ENCODE measurements around the gene TIFAB. TPM values are rescaled to one million over a fixed set of nuclear protein-coding genes. Genes with fewer than 3 reads are reported as not detected.

Gene TIFAB
- polyA plus RNA-seq, 1 of the 3 experiments (the other 2 are of a cell fraction), result not detected

DNA sequence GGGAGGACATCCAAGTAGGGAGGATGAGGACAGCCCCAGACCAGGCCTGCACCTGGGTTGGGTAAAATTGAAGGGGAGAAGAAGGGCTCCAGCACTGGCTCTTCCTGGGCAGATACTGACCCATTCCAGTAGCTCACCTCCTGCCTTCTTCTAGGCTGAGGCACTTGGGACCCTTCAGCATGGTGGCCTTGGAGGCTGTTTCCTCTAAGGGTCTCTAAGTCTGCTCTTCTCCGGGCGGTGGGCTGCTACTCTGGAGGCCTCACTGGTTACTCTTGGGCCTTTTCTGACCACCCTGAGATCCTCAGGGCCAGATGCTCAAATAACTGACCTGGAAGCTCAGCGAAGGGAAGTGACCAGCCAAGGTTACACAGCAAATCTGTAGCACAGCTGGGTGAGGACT, 2.8 kb upstream of the TIFAB start:
- Histone ChIP-seq H3K79me2 (ENCODE audit: insufficient read depth) (no peaks in the 10 kb centered on the region), H4K20me1 (ENCODE audit: insufficient read depth) (no peaks in the 10 kb centered on the region), H3K9ac (no peak overlapping the region), H3K9me3 (no peaks in the 10 kb centered on the region), H2AFZ (ENCODE audit: low read depth) (no peak overlapping the region), H3K36me3 (replicated peaks in 1 of 2; ENCODE audit: control insufficient read depth in 1 of 2, insufficient read depth in 2 of 2, low read length in 1 of 2) (no peaks in the 10 kb centered on the region), H3K4me1 (ENCODE audit: control insufficient read depth in 1 of 2, insufficient read depth in 2 of 2, low read depth in 1 of 2, low read length in 1 of 2) (no peaks in the 10 kb centered on the region), H3K27me3 (ENCODE audit: insufficient read depth) (peaks cover 45% of the 10 kb centered on the region), H3K27ac (ENCODE audit: low read depth in 2 of 2, low read length in 1 of 2) (no peak overlapping the region), H3K9me2 (no peaks in the 10 kb centered on the region), H3K4me3 (ENCODE audit: low read depth in 2 of 2, low read length in 1 of 2) (no peak overlapping the region), H3F3A (replicated peaks; ENCODE audit: insufficient read depth) (no peaks in the 10 kb centered on the region), H3K4me2 (no peak overlapping the region)
- no peak for TF ChIP-seq TEAD4 (IDR thresholded peaks at IDR 0.05; ENCODE audit: borderline replicate concordance, insufficient read depth)
- TF ChIP-seq, protein P1, sequence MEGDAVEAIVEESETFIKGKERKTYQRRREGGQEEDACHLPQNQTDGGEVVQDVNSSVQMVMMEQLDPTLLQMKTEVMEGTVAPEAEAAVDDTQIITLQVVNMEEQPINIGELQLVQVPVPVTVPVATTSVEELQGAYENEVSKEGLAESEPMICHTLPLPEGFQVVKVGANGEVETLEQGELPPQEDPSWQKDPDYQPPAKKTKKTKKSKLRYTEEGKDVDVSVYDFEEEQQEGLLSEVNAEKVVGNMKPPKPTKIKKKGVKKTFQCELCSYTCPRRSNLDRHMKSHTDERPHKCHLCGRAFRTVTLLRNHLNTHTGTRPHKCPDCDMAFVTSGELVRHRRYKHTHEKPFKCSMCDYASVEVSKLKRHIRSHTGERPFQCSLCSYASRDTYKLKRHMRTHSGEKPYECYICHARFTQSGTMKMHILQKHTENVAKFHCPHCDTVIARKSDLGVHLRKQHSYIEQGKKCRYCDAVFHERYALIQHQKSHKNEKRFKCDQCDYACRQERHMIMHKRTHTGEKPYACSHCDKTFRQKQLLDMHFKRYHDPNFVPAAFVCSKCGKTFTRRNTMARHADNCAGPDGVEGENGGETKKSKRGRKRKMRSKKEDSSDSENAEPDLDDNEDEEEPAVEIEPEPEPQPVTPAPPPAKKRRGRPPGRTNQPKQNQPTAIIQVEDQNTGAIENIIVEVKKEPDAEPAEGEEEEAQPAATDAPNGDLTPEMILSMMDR (IDR thresholded peaks at IDR 0.05), result no peak
- no peak for TF ChIP-seq NFIC (IDR thresholded peaks at IDR 0.05; ENCODE audit: borderline replicate concordance)
- ChIA-PET CTCF (interaction anchor here (0.7 to 18.5 kb wide), 8 partner anchors 9 to 375 kb away, joined by 4 to 791 read pairs (median 55); partner anchors contain the start of genes CXCL14 and DCANP1), POLR2A (no interaction called here)
- 62% methylated on average over 2 of the region's 3 CpGs for WGBS (ENCODE audit: low lambda C conversion rate)
- DNase-seq, result no peak

DNA sequence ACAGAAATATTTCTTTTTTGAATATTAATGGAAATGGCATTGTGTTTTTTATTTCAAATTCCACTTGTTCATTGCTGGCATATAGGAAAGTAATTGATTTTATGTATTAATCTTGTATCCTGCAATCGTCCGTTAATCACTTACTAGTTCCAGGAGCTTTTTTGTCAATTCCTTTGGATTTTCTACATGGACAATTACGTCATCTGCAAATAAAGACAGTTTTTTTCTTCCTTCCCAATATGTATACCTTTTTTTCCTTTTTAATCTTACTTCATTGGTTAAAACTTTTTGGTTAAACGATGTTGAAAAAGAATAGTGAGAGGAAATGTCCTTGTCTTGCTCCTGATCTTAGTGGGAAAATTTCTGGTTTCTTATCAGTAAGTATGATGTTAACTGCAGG, 1.5 kb upstream of the TIFAB start:
- Histone ChIP-seq H3K9me3 (no peaks in the 10 kb centered on the region), H3K4me2 (no peak overlapping the region), H2AFZ (ENCODE audit: low read depth) (no peak overlapping the region), H3K79me2 (ENCODE audit: insufficient read depth) (no peaks in the 10 kb centered on the region), H3K9ac (no peak overlapping the region), H3K4me1 (ENCODE audit: control insufficient read depth in 1 of 2, insufficient read depth in 2 of 2, low read depth in 1 of 2, low read length in 1 of 2) (no peaks in the 10 kb centered on the region), H3K36me3 (replicated peaks in 1 of 2; ENCODE audit: control insufficient read depth in 1 of 2, insufficient read depth in 2 of 2, low read length in 1 of 2) (no peaks in the 10 kb centered on the region), H3K27ac (ENCODE audit: low read depth in 2 of 2, low read length in 1 of 2) (no peak overlapping the region), H4K20me1 (ENCODE audit: insufficient read depth) (no peaks in the 10 kb centered on the region), H3K9me2 (no peaks in the 10 kb centered on the region), H3K4me3 (ENCODE audit: low read depth in 2 of 2, low read length in 1 of 2) (no peak overlapping the region), H3K27me3 (ENCODE audit: insufficient read depth) (peaks cover 33% of the 10 kb centered on the region), H3F3A (replicated peaks; ENCODE audit: insufficient read depth) (no peaks in the 10 kb centered on the region)
- DNase-seq, result no peak
- 50% methylated on average over 4 of the region's 4 CpGs for WGBS (ENCODE audit: low lambda C conversion rate)
- CTCF ChIA-PET, result interaction anchor here (2.5 kb wide), 1 partner anchor 12 kb away, joined by 12 read pairs; no protein-coding TSS in a partner anchor
- TF ChIP-seq EP300 (IDR thresholded peaks at IDR 0.05; ENCODE audit: borderline replicate concordance in 1 of 2, low read depth in 1 of 2, low read length in 1 of 2) (no peak), RCOR1 (IDR thresholded peaks at IDR 0.05; ENCODE audit: low read length) (no peak), MXI1 (IDR thresholded peaks at IDR 0.05; ENCODE audit: low read depth, low read length) (no peak), GABPA (IDR thresholded peaks at IDR 0.05; ENCODE audit: low read depth) (no peak), ELF1 (IDR thresholded peaks at IDR 0.05) (no peak), NRF1 (IDR thresholded peaks at IDR 0.05; ENCODE audit: low read depth, low read length) (no peak), FOSL2 (IDR thresholded peaks at IDR 0.05; ENCODE audit: borderline replicate concordance, low read depth) (no peak), PBX3 (IDR thresholded peaks at IDR 0.05) (no peak), TCF12 (IDR thresholded peaks at IDR 0.05) (no peak), EZH2phosphoT487 (IDR thresholded peaks at IDR 0.05; ENCODE audit: borderline replicate concordance, low read depth) (no peak), RAD21 (IDR thresholded peaks at IDR 0.05; ENCODE audit: low read length) (no peak), IRF3 (IDR thresholded peaks at IDR 0.05; ENCODE audit: low read depth, low read length) (no peak), RFX5 (IDR thresholded peaks at IDR 0.05; ENCODE audit: low read length) (no peak), POLR2AphosphoS5 (IDR thresholded peaks at IDR 0.05; ENCODE audit: low read depth, low read length) (no peak), TAF1 (IDR thresholded peaks at IDR 0.05; ENCODE audit: borderline replicate concordance, low read depth, low read length) (no peak), YY1 (IDR thresholded peaks at IDR 0.05; ENCODE audit: low read depth) (no peak)
- TF ChIP-seq, protein P1 (IDR thresholded peaks at IDR 0.05), result no peak
- POLR2A ChIA-PET, result no interaction called here
